AG09309 (cell line): ENCODE measurements around the gene PSME3IP1.

Experiments
- DNase-seq: peaks from one replicate; pipeline ENCODE4 v3.0.0-alpha.2; 2010; ENCODE audit warnings: low read depth
- H3K4me3 ChIP-seq: 2 replicates; pipeline ENCODE4 v1.5.1; 2011; ENCODE audit warnings: mild to moderate bottlenecking, low read depth, low read length, moderate library complexity; ENCODE audit not compliant: control insufficient read depth
- CTCF ChIP-seq: IDR thresholded peaks from 2 replicates; pipeline ENCODE4 v1.5.1; 2011; ENCODE audit warnings: mild to moderate bottlenecking, low read depth, low read length, inconsistent platforms; ENCODE audit not compliant: insufficient read depth, control insufficient read depth; ENCODE audit errors: missing control alignments

PSME3IP1 gene

GRCh38 chr16:57196753-57197152 is 10.9 kb upstream of the PSME3IP1 start:
- no peak for DNase-seq
- TF ChIP-seq CTCF = no peak
- H3K4me3 ChIP-seq = no peak overlapping the region

- H3K4me3 ChIP-seq = no peak overlapping the region
- TF ChIP-seq CTCF = no peak
- DNase-seq = no peak
Measured at GRCh38 chr16:57196286-57196685, 10.4 kb upstream of the PSME3IP1 start.

GRCh38 chr16:57194512-57194911 is 8.7 kb upstream of the PSME3IP1 start:
- H3K4me3 ChIP-seq = no peak overlapping the region
- DNase-seq = peak; percentile 63
- no peak for TF ChIP-seq CTCF

GRCh38 chr16:57192720-57193486 is 7.1 kb upstream of the PSME3IP1 start:
- no peak for DNase-seq
- H3K4me3 ChIP-seq = no peak overlapping the region
- no peak for TF ChIP-seq CTCF

GRCh38 chr16:57192146-57192545 is 6.3 kb upstream of the PSME3IP1 start:
- no peak for DNase-seq
- no peak for TF ChIP-seq CTCF
- H3K4me3 ChIP-seq = no peak overlapping the region

GRCh38 chr16:57191056-57191571 is 5.3 kb upstream of the PSME3IP1 start:
- no peak for DNase-seq
- H3K4me3 ChIP-seq = no peak overlapping the region
- no peak for TF ChIP-seq CTCF
